ENCODE measurements around the gene KCNIP4. TPM values are rescaled to one million over a fixed set of nuclear protein-coding genes. Genes with fewer than 3 reads are reported as not detected.

KCNIP4 gene
- total and polyA plus RNA-seq, 11 donors = 0.19 TPM; not detected in 10

DNA sequence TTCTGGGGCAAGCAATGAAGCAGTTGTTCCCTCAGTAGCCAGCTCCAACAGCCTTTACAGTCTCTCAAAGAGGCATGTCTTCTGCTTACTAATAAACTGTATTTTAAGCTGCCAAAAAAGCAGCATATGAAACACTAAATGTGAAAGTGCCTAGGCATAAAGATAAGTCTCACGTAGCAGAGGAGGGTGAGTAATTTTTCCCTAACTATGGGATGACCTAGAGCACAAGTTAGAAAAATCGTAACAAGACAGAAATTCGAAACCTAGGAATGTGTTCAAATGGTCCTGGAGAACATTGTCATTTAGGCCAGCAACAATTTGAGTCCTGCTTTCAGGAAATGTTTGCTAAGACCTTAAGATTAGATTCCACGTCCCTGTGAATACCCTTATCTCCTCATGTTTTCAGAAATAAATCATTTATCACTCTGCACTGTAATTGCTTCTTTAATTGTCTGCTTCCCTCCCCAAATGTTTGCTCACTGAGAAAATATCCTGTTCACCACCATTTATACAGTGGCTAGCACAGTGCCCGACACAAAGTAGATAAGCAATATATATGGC, 222.2 kb downstream of the KCNIP4 start:
- Histone ChIP-seq H3K4me1 (no peaks in the 10 kb centered on the region), H3K27ac (no peak overlapping the region), H3K9me3 (no peaks in the 10 kb centered on the region), H3K36me3 (no peaks in the 10 kb centered on the region), H3K27me3 (no peaks in the 10 kb centered on the region), H3K4me3 (no peak overlapping the region)
- DNase-seq (no peak), ATAC-seq (no peak)
- intact Hi-C loops (cut with DNase I) = no loop called here
- TF ChIP-seq, protein P1, sequence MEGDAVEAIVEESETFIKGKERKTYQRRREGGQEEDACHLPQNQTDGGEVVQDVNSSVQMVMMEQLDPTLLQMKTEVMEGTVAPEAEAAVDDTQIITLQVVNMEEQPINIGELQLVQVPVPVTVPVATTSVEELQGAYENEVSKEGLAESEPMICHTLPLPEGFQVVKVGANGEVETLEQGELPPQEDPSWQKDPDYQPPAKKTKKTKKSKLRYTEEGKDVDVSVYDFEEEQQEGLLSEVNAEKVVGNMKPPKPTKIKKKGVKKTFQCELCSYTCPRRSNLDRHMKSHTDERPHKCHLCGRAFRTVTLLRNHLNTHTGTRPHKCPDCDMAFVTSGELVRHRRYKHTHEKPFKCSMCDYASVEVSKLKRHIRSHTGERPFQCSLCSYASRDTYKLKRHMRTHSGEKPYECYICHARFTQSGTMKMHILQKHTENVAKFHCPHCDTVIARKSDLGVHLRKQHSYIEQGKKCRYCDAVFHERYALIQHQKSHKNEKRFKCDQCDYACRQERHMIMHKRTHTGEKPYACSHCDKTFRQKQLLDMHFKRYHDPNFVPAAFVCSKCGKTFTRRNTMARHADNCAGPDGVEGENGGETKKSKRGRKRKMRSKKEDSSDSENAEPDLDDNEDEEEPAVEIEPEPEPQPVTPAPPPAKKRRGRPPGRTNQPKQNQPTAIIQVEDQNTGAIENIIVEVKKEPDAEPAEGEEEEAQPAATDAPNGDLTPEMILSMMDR (IDR thresholded peaks at IDR 0.05) = no peak
- no peak for TF ChIP-seq POLR2A (IDR thresholded peaks at IDR 0.05)
- 37 to 47% (median 39%) methylated on average over 5 of the region's 5 CpGs for WGBS, 4 donors

DNA sequence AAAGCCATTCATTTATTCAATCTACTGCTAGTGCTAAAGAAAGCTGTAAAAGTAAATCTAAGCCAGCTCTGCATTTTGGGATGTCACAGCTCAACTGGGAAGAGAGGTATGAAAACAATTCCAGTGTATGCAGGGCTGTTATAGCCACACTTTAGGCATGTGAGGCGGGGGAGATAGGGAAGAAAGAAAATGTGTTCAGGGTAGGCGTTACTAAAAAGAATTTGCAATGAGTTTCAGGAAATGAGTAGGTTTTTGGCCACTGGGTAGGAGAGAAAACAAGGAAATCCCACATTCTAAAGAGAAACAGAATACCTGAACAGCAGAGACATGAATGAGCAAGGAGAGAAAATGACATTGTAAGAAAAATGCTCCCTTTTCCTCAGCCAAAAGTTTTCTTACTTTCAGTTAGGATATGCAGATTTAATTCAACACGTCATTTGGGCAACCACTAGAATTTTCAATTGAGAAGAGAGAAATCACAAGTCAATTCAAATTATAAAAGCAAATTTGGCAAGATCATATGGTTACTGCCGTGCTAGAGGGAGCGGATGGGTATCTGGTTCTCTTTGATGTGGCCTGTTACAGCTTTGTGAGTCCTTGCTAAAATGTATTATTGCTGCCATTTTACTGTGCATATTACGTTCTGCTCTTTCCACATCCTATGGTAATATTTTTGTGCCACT, 226.3 kb downstream of the KCNIP4 start:
- intact Hi-C loops (cut with DNase I) = no loop called here
- ATAC-seq (no peak), DNase-seq (no peak)
- H3K4me1 ChIP-seq = no peaks in the 10 kb centered on the region
- no peaks in the 10 kb centered on the region for H3K27me3 ChIP-seq
- H3K27ac ChIP-seq = no peak overlapping the region
- TF ChIP-seq, protein P1 (IDR thresholded peaks at IDR 0.05) = no peak
- no peak for TF ChIP-seq POLR2A (IDR thresholded peaks at IDR 0.05)
- WGBS, 4 donors = 69 to 77% (median 74%) methylated on average over 6 of the region's 6 CpGs
- no peaks in the 10 kb centered on the region for H3K9me3 ChIP-seq
- no peaks in the 10 kb centered on the region for H3K36me3 ChIP-seq
- no peak overlapping the region for H3K4me3 ChIP-seq

GRCh38 chr4:21716531-21716930, 232.0 kb downstream of the KCNIP4 start:
- H3K36me3 ChIP-seq = no peaks in the 10 kb centered on the region
- ATAC-seq = no peak
- no peaks in the 10 kb centered on the region for H3K9me3 ChIP-seq
- TF ChIP-seq POLR2A (IDR thresholded peaks at IDR 0.05) = no peak
- TF ChIP-seq, protein P1 (IDR thresholded peaks at IDR 0.05) = no peak
- intact Hi-C loops (cut with DNase I) = loop anchor here in 1 of 10 donors (1.0 kb wide), 1 partner anchor 23 kb away; no protein-coding TSS in a partner anchor
- H3K27me3 ChIP-seq = no peaks in the 10 kb centered on the region
- no peak overlapping the region for H3K27ac ChIP-seq
- no peaks in the 10 kb centered on the region for H3K4me1 ChIP-seq
- WGBS, 4 donors = 73 to 75% (median 75%) methylated on average over 6 of the region's 6 CpGs
- H3K4me3 ChIP-seq = no peak overlapping the region
- no peak for DNase-seq

GRCh38 chr4:21710179-21710835, 238.3 kb downstream of the KCNIP4 start:
- Histone ChIP-seq H3K27me3 (no peaks in the 10 kb centered on the region), H3K4me3 (no peak overlapping the region), H3K36me3 (no peaks in the 10 kb centered on the region), H3K9me3 (no peaks in the 10 kb centered on the region), H3K27ac (no peak overlapping the region), H3K4me1 (no peaks in the 10 kb centered on the region)
- TF ChIP-seq, protein P1 (IDR thresholded peaks at IDR 0.05) = no peak
- intact Hi-C loops (cut with DNase I) = no loop called here
- WGBS, 4 donors = 63 to 70% (median 68%) methylated on average over 6 of the region's 6 CpGs
- no peak for ATAC-seq
- DNase-seq = no peak

Measured in heart left ventricle (tissue), 16 donors.